CD4-positive, alpha-beta T cell treated with Interleukin-10 for 1 hour (primary cell): Measurements from ENCODE around the gene NDUFS8.

Source experiments
- DNase-seq: peaks from one replicate; pipeline ENCODE4 v3.0.0-alpha.2; 2020

Gene NDUFS8

GRCh38 chr11:68003846-68004550 is 26.5 kb upstream of the NDUFS8 start, which contains the start of gene UNC93B1:
TSS of gene UNC93B1 (minus strand) at chr11:68004097. CDS start at chr11:68004043, 54 bp downstream.
- DNase-seq: peak; percentile 85

GRCh38 chr11:68004551-68005335 is 25.7 kb upstream of the NDUFS8 start:
- no peak for DNase-seq

DNA sequence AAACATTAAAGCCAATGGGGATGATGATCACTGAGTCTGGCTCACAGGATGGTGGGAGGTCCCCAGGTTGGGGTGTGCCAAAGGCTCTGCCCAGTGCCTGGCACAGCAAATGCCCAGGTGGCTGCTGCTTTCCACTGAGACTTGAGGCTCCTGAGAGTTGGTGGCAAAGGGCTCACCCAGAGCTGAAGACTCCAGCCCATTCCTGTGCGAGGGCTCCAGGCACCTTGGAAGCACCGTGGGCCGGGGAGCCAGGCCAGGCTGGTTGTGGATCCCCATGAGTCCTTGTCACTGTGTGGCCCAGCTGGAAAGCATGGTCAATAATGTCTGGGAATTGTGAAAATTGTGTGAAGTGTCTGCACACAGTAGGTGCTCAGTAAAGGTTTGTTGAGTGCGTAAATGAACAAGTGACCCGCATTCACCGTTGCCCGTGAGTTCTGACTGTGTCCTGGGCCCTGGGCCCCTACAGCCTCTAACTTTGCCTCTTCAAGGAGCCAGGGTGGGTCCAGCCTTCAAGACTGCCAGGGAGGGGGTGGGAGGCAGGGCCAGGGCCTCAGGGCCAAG is 23.8 kb upstream of the NDUFS8 start:
- no peak for DNase-seq

GRCh38 chr11:68007498-68008380 is 22.7 kb upstream of the NDUFS8 start:
- no peak for DNase-seq

GRCh38 chr11:68008381-68009337 is 21.8 kb upstream of the NDUFS8 start:
- no peak for DNase-seq

GRCh38 chr11:68009391-68010089 is 20.9 kb upstream of the NDUFS8 start:
- no peak for DNase-seq

DNA sequence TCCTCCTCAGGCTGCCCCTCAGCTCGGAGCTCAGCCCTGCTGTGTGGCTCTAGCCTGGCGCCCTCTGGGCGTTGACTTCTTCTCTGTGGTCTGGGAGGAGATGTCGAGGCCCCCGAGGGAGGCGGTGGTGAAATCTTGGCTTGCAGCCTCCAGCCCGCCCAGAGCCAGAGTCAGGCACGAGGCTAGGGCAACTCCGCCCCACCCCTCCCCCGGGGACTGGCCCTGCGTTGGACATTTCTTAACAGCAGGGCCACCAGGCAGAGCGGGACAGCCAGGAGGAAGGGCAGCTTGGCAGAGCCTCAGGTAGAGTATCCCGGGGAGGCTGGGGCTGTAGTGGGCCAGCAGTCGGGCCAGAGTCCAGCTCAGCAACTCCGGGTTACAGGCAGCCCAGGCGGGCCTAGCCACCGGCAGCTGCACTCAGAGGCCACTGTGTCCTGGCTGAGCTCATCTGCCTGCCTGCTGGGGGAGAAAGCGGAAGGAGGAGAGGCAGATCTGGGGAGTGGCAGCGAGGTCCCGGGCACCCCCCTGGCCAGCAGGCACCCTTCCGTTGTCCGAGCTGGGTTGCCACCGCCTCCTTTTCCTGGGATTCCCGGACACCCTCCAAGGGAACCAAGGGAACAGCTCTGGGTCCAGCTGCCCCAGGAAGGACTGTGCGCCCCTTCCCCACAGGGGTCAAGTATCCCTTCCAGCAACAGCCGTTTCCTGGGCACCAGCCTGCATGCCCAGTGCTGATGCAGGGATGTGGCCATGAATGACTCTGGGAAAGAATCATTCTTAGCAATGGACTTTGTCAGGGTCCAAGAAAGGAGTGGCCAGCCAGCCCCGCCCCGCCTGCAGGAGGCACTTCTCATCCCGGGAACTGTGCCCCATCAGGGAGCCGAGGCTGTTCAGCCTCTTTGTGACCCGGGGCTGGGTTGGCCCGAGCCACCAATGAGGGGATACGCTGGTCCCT is 20.1 kb upstream of the NDUFS8 start, which contains the start of gene ALDH3B1:
TSS of gene ALDH3B1 (plus strand) at position 238 of the 952 bp plus-strand sequence. CDS start 4,971 bp downstream, outside the sequence.
- DNase-seq: peak; percentile 15

- DNase-seq: no peak
Measured at GRCh38 chr11:68011051-68011943, 19.2 kb upstream of the NDUFS8 start.

DNA sequence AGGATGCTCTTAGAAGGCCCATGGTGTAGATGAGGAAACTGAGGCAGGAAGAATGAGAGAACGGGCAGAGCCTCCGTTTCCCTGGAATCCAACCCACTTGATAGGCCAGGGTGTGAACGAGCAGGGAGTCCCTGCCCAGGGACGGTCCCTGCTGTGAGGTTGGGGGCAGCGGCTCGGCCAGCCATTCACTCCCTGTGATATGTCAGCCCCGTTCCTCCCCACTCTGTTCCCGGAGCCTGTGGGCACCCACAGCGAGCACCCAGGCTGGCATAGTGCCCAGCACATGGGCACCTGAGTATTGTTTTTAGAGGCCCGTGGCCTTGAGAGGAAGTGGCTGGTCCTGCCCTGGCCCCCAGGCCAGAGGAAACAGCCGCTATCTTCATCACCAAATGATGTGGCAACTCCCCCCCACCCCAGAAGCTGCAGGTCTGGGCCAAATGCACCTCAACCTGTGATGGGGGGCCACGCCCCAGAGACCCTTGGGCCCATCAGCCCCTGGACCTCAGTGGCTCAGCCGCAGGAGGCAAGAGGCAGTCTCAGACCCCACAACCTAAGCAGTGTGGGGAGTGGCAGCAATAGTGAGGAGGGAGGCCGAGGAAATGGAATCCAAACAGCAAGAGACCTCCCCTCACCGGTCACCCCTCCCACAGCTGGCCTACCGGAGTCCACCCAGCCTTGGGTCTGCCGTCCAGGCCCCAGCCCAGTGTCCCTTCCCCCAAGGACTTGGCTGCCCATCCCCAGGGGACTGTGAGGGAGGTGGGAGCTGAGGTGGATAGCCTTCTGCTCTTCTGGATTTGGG is 18.2 kb upstream of the NDUFS8 start:
- DNase-seq: no peak

DNA sequence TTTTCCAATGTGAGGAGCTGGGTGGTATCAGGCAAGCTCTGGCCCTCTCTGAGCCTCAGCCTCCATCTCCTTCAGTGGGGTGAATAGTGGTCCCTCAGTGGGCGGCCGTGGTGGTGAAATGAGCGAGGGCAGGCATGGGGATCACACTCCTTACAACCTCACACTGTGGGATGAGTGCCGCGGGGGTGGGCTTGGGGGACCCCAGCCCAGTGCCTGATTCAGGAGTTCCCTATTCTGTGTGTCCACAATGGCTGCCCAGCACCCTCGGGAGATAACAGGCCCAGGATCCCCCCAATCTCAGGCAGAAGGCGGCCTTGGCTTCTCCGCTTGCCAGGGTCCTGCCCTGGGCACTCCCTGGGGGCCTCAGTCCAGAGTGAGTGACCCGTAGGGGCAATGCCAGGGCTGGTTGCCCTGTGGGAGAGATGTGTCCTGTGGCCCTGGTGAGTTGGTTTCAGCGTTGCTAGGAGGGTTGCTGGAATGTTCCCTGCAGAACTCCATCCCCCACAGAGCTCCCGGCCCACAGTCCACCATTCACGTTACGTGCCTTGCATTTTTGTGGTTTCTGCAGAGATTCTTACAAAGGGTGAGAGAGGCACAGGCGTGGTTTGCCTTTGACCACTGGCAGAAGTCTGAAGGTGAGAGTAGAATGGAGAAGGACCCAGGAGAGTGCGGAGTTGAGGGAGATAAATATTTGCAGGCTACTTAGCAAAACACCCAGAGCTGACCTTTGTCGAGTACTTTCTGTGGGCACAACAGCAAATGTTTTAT is 17.5 kb upstream of the NDUFS8 start:
- DNase-seq: no peak

GRCh38 chr11:68013611-68014156 is 16.8 kb upstream of the NDUFS8 start:
- DNase-seq: no peak

GRCh38 chr11:68014157-68014946 is 16.1 kb upstream of the NDUFS8 start:
- DNase-seq: no peak

DNA sequence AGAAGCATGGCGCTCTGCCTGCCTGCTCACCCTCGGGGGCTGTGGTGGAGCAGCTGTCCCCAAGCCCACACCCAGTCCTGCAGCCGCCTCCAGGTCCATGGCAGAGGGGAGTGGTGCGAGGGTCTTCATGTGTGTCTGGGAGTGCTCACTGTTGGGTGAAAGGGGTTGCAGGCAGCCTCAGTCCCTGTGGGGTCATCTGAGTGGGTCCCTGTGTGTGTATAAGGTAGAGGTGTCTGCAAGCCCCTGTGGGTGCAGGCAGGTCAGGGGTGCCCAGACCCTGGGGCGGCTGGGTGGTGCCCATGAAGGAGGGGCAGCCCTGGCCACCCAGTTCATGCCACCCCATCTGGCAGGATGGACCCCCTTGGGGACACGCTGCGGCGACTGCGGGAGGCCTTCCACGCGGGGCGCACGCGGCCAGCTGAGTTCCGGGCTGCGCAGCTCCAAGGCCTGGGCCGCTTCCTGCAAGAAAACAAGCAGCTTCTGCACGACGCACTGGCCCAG is 15.5 kb upstream of the NDUFS8 start:
- DNase-seq: no peak

DNA sequence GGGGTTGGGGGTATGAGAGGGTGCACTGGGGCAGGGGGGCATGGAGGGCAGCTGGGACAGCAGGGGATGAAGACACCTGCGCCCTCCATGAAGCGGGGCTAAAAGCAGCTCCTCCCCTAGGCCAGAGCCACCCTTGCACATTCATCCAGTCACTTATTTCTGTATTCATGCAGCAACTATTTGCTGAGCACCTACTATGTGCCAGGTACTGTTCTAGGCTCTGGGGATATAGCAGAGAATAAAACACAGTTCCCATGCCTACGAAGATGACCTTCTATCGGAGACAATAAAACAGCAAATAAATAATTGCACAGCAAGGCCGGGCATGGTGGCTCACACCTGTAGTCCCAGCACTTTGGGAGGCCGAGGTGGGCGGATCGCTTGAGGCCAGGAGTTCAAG is 15.0 kb upstream of the NDUFS8 start:
- DNase-seq: no peak

DNA sequence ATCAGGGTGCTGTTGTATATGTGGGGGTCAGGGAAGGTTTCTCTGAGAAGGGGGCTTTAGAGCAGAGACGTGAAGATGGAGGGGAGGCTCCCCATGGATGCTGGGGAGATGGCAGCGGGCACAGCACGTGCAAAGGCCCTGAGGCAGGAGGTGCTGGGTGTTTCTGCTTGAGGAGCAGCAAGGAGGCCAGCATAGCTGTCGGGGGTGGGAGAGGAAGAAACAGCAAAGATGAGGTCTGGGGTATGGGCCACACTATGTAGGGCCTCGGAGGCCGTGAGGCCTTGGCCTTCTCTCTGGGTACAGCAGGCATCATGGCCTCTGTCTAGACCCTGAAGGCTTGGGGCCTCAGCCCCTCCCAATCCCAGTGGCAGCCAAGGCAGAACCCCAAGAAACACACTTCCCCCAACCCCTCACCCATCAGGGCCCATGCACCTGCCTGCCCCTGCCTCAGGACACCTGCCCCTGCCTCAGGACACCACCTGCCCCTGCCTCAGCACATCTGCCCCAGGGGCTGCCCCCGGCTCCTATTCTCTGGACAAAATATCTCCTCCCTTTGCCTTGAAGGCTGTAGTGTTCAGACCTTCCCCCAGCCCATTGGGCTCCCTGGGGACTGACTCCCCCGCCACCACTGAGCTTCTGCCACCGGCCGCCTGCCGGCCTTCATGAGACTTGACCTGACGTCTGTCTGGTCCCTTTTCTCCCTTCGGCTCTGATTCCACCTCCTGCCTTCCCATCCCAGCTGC is 14.1 kb upstream of the NDUFS8 start:
- no peak for DNase-seq
